Vagina (tissue), 2 donors: Measurements from ENCODE around the gene VWF. TPM values are rescaled to one million over a fixed set of nuclear protein-coding genes. Genes with fewer than 3 reads are reported as not detected.

Experiments
- DNase-seq, 2 donors: peaks; one replicate each; pipeline ENCODE4 v3.0.0-alpha.2; 2017; ENCODE audit errors: extremely low spot score in 2 of 2
- H3K27ac ChIP-seq: fragments of 200-600 bp; sonication (generic); one replicate; pipeline ENCODE4 v1.5.1; 2019
- H3K27me3 ChIP-seq: fragments of 200-600 bp; sonication (generic); one replicate; pipeline ENCODE4 v1.5.1; 2019
- H3K36me3 ChIP-seq, 2 donors: fragments of 200-600 bp; sonication (generic); one replicate each; pipeline ENCODE4 v1.5.1; 2017 to 2019
- H3K4me1 ChIP-seq: fragments of 200-600 bp; sonication (generic); one replicate; pipeline ENCODE4 v1.5.1; 2019
- H3K4me3 ChIP-seq, 2 donors: fragments of 200-600 bp; sonication (generic); 1 replicate in 1 of 2; 2 replicates in 1 of 2; pipeline ENCODE4 v1.5.1; 2016 to 2019
- H3K9me3 ChIP-seq: fragments of 200-600 bp; sonication (generic); one replicate; pipeline ENCODE4 v1.5.1; 2019
- POLR2A ChIP-seq, 2 donors: fragments of 450-650 bp; IDR thresholded peaks; one replicate each; pipeline ENCODE4 v1.6.1; 2017; ENCODE audit warnings: antibody characterized with exemption in 2 of 2, mild to moderate bottlenecking in 2 of 2, moderate library complexity in 2 of 2
- POLR2AphosphoS5 ChIP-seq, 2 donors: sonication (generic); formaldehyde crosslinking; IDR thresholded peaks; one replicate each; pipeline ENCODE4 v1.9.0; 2017; ENCODE audit warnings: antibody characterized with exemption in 2 of 2, mild to moderate bottlenecking in 2 of 2, low read depth in 1 of 2; ENCODE audit not compliant: insufficient read depth in 1 of 2
- intact Hi-C: fragments of 100-400 bp; cut with DNase I; formaldehyde crosslinking; loops from one replicate; pipeline ENCODE4 v1.15.1; 2023
- total RNA-seq: library from RNA; depleted of rRNA; stranded (reverse); fragments of >200 nt; gene quantifications from one replicate; pipeline ENCODE4 v1.2.3, GENCODE V29; 2016
- TF ChIP-seq, protein P1 (sequence below), 3 experiments: fragments of 450-650 bp in 2 of 3; fragments of 200-600 bp in 1 of 3; sonication (generic) in 1 of 3; IDR thresholded peaks; one replicate each; pipeline ENCODE4 v1.5.1; 2017 to 2019; ENCODE audit warnings: antibody characterized with exemption in 3 of 3, mild to moderate bottlenecking in 2 of 3, moderate library complexity in 2 of 3

VWF gene
- total RNA-seq, 1 donor from 2014 or later: 334 TPM

DNA sequence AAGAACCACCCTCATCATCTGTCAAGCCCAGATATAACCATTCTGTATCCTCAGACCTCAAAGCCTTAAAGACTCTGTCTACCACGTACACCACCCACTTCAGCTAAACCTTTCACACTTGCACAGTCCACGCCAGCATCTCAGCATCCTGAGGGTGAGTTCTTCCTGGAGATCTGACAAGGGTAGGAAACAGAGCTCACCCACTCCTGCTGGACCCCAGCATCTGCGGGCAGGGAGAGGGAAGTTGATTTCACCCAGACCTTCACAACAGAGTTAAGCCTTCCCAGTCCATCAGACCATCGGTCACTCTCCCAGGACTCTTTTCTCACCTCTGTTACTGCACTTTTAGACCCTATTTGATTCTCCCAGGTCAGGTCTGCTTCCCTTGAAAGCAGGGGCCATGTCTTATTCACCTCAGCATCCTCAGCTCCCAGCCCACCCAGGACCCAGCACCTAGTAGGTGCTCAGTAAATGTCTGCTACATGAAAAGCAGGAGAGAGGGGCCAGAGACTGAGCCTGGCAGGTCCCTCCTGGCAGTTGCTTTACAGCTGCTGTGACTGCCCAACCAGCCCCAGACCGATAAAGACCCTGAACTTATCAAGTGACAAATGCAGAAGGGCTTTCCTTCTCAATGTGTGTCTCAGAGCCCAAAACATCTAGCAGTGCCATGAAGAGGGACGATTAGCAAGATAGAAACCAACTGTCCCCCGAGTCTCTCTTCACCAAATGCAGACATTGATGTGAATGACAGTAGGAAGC lies 213.5 kb downstream of the VWF start:
- DNase-seq: peak; percentile 69 to 81
- no peak overlapping the region for H3K4me3 ChIP-seq
- no peaks in the 10 kb centered on the region for H3K9me3 ChIP-seq
- intact Hi-C loops: no loop called here
- TF ChIP-seq POLR2A (IDR thresholded peaks at IDR 0.05) (no peak), POLR2AphosphoS5 (IDR thresholded peaks at IDR 0.05; ENCODE audit: insufficient read depth in 1 of 2, low read depth in 1 of 2) (no peak)
- TF ChIP-seq, protein P1, sequence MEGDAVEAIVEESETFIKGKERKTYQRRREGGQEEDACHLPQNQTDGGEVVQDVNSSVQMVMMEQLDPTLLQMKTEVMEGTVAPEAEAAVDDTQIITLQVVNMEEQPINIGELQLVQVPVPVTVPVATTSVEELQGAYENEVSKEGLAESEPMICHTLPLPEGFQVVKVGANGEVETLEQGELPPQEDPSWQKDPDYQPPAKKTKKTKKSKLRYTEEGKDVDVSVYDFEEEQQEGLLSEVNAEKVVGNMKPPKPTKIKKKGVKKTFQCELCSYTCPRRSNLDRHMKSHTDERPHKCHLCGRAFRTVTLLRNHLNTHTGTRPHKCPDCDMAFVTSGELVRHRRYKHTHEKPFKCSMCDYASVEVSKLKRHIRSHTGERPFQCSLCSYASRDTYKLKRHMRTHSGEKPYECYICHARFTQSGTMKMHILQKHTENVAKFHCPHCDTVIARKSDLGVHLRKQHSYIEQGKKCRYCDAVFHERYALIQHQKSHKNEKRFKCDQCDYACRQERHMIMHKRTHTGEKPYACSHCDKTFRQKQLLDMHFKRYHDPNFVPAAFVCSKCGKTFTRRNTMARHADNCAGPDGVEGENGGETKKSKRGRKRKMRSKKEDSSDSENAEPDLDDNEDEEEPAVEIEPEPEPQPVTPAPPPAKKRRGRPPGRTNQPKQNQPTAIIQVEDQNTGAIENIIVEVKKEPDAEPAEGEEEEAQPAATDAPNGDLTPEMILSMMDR (IDR thresholded peaks at IDR 0.05): no peak
- H3K27me3 ChIP-seq: no peaks in the 10 kb centered on the region
- H3K36me3 ChIP-seq: no peaks in the 10 kb centered on the region
- H3K27ac ChIP-seq: no peak overlapping the region
- no peaks in the 10 kb centered on the region for H3K4me1 ChIP-seq

DNA sequence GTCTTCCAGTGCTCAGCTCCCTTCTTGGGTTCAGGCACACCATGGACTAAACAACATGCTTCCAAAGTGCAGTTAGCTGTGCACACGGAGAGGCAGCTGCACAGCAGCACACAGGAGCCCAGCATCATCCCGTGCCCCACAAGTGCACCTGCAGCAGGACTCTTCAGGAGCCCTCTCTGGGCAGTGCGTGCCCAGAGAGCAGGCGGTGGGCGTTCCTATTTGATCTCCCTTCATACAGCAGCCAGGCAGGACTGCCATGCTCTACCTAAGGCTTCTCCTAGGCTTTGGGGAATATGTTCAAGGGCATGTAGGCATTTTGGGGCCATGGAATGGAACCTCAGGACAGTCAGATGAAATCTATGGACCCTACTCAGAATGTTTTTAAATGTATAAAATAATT lies 214.9 kb downstream of the VWF start:
- Histone ChIP-seq H3K27me3 (no peaks in the 10 kb centered on the region), H3K9me3 (no peaks in the 10 kb centered on the region), H3K4me1 (no peaks in the 10 kb centered on the region), H3K27ac (no peak overlapping the region), H3K36me3 (no peaks in the 10 kb centered on the region), H3K4me3 (no peak overlapping the region)
- peak; percentile 49 for DNase-seq
- TF ChIP-seq POLR2AphosphoS5 (IDR thresholded peaks at IDR 0.05; ENCODE audit: insufficient read depth in 1 of 2, low read depth in 1 of 2): no peak
- TF ChIP-seq POLR2A (IDR thresholded peaks at IDR 0.05): no peak
- intact Hi-C loops: no loop called here

DNA sequence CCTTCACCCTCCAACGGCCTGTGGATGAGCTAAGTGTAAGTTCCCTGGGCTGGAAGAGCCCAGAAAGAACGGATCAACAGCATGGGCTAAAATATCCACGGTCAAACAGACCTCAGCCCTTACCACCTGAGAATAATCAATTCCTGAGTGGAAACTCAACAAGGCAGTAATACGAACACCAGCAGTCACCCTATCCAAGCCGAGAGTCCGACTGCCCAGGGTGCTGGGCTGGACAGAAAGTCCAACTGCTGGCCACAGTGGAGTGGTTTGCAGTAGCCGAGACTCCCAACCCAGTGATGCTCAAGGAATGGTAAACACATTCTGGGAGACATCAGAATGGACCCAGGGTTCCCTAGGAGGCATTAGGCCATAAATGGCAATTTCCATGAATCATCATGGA lies 216.2 kb downstream of the VWF start:
- H3K27ac ChIP-seq: no peak overlapping the region
- H3K9me3 ChIP-seq: no peaks in the 10 kb centered on the region
- H3K27me3 ChIP-seq: no peaks in the 10 kb centered on the region
- intact Hi-C loops: no loop called here
- no peaks in the 10 kb centered on the region for H3K4me1 ChIP-seq
- no peaks in the 10 kb centered on the region for H3K36me3 ChIP-seq
- TF ChIP-seq POLR2AphosphoS5 (IDR thresholded peaks at IDR 0.05; ENCODE audit: insufficient read depth in 1 of 2, low read depth in 1 of 2) (no peak), POLR2A (IDR thresholded peaks at IDR 0.05) (no peak)
- TF ChIP-seq, protein P1 (IDR thresholded peaks at IDR 0.05): no peak
- peak; percentile 25 to 32 for DNase-seq
- H3K4me3 ChIP-seq: no peak overlapping the region

DNA sequence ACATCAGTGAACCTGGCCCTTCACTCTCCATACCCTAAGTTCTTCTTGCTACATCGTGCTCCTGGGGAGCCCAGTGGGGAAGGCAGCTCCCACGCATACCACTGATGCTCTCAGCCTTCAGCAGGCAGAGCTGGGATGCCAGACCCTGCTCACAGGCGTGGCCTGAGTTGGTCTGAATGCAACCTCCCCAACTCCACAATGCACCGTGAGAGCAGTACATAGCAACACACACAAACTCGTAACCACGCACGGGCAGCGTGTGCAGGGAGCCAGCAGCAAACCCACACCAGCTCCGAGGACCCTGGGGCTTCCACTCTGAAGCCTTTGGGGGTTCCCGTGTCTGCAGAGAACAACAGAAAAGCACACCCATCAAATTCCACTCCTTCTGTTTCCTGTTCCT lies 216.7 kb downstream of the VWF start:
- Histone ChIP-seq H3K27ac (no peak overlapping the region), H3K4me1 (no peaks in the 10 kb centered on the region), H3K9me3 (no peaks in the 10 kb centered on the region), H3K27me3 (no peaks in the 10 kb centered on the region), H3K36me3 (no peaks in the 10 kb centered on the region), H3K4me3 (no peak overlapping the region)
- TF ChIP-seq POLR2AphosphoS5 (IDR thresholded peaks at IDR 0.05; ENCODE audit: insufficient read depth in 1 of 2, low read depth in 1 of 2): no peak
- no peak for TF ChIP-seq POLR2A (IDR thresholded peaks at IDR 0.05)
- TF ChIP-seq, protein P1 (IDR thresholded peaks at IDR 0.05): no peak
- peak; percentile 22 to 65 for DNase-seq
- intact Hi-C loops: no loop called here

DNA sequence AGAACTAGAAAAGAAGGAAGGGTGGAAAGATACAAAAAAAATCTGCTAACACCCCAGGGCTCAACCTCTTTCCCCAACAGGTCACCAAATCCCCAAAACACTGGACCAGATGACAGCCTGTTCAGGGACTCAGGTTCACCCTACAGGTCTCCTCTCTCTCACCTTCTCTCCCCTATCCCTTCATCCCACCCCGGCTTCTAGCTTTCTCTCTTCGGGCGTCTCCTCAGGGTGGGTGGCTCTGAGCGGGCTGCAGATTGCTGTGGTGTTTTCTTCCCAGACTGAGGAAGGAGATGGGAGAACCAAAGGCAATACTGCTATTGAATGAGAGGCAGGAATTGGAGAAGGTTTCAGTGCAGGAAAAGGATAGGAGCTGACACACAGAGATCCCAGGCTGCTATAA lies 218.7 kb downstream of the VWF start:
- intact Hi-C loops: no loop called here

More for the DNA sequence above, 218.7 kb downstream of the VWF start:
- peak; percentile 40 to 79 for DNase-seq
- no peaks in the 10 kb centered on the region for H3K4me1 ChIP-seq
- H3K9me3 ChIP-seq: no peaks in the 10 kb centered on the region
- H3K4me3 ChIP-seq: no peak overlapping the region
- H3K27ac ChIP-seq: no peak overlapping the region
- no peaks in the 10 kb centered on the region for H3K36me3 ChIP-seq
- H3K27me3 ChIP-seq: no peaks in the 10 kb centered on the region
- TF ChIP-seq, protein P1 (IDR thresholded peaks at IDR 0.05): no peak
- TF ChIP-seq POLR2AphosphoS5 (IDR thresholded peaks at IDR 0.05; ENCODE audit: insufficient read depth in 1 of 2, low read depth in 1 of 2): no peak
- no peak for TF ChIP-seq POLR2A (IDR thresholded peaks at IDR 0.05)
